SH-SY5Y (cell line): Measurements from ENCODE around the gene COL15A1.

ENCODE experiments used
- GATA2 ChIP-seq: IDR thresholded peaks from 2 replicates; pipeline ENCODE4 v1.6.1; 2011; ENCODE audit warnings: mild to moderate bottlenecking, low read depth, low read length
- GATA3 ChIP-seq: IDR thresholded peaks from 2 replicates; pipeline ENCODE4 v1.6.1; 2011; ENCODE audit warnings: low read depth, mild to moderate bottlenecking, low read length, moderate library complexity

- no peak for TF ChIP-seq GATA3
- TF ChIP-seq GATA2: no peak
Measured at GRCh38 chr9:98993570-98993945, 49.9 kb downstream of the COL15A1 start.
